Heart left ventricle (tissue), 13 donors: Measurements from ENCODE around the gene RPL18A.

Experiments
- CTCF ChIP-seq, 12 donors: fragments of 200-600 bp; sonication (generic) in 4 of 12; IDR thresholded peaks; one replicate each; pipeline versions ENCODE4 v1.5.0 to v1.8.0; 2018 to 2022; ENCODE audit warnings: antibody characterized with exemption in 12 of 12, mild to moderate bottlenecking in 5 of 12
- POLR2A ChIP-seq, 2 donors: fragments of 450-650 bp; IDR thresholded peaks; one replicate each; pipeline ENCODE4 v1.6.1; 2017; ENCODE audit warnings: antibody characterized with exemption in 2 of 2, mild to moderate bottlenecking in 2 of 2, moderate library complexity in 2 of 2
- donor health status: ischemic (EF 13 %, LVEDD 7.1; RV severe dilation, severe dysfunction).
- donor health status: DM: no; HTN: yes; CAD: no.
- donor health status: DM: no; HTN: no; CAD: no.
- donor health status: ischemic (EF 25% LVEDD 6.9; RV normal size, moderate dysfunction).
- donor health status: ischemic (EF 25% LVEDD 5.7; RV mildly dilated, moderate dysfunction).
- donor health status: ischemic (EF 35%, LVEDD 5.7; RV mildly dilated, moderate dysfunction).
- donor health status: nonischemic (EF 11% LVEDD 7.7; RV severe dilation, severe dysfunction).
- donor health status: DM: yes; HTN: yes; CAD: no.
- donor health status: PGD.
- donor health status: ischemic (EF 29% LVEDD 5.4; RV normal size, mild dysfunction).
- donor health status: nonischemic (EF 23%, LVEDD 6.1; RV moderate dilation, normal function).

GRCh38 chr19:17860993-17861360 is 1.3 kb downstream of the RPL18A start:
- TF ChIP-seq POLR2A (IDR thresholded peaks at IDR 0.05) = no peak
- TF ChIP-seq CTCF (IDR thresholded peaks at IDR 0.05) = no peak
